BE2C (cell line): ENCODE results near the gene TNFRSF1B.
A peak's percentile ranks its signal among the peaks of the same experiment; 100 is the strongest.

ENCODE experiments used
- DNase-seq: peaks from one replicate; pipeline ENCODE4 v3.0.0-alpha.2; 2020
- H3K27me3 ChIP-seq: fragments of 250-450 bp; sonication (Bioruptor Pico); 2 replicates; pipeline ENCODE4 v1.5.1; 2020; ENCODE audit warnings: mild to moderate bottlenecking
- H3K36me3 ChIP-seq: fragments of 250-450 bp; sonication (Bioruptor Pico); 2 replicates; pipeline ENCODE4 v1.5.1; 2020; ENCODE audit warnings: mild to moderate bottlenecking
- H3K4me1 ChIP-seq: fragments of 250-450 bp; sonication (Bioruptor Pico); 2 replicates; pipeline ENCODE4 v1.5.1; 2020
- H3K4me3 ChIP-seq: 2 replicates; pipeline ENCODE4 v1.5.1; 2011; ENCODE audit warnings: low read depth, low read length
- H3K9me3 ChIP-seq: fragments of 250-450 bp; sonication (Bioruptor Pico); 2 replicates; pipeline ENCODE4 v1.5.1; 2020
- TF ChIP-seq, protein P1 (sequence below): IDR thresholded peaks from 2 replicates; pipeline ENCODE4 v1.5.1; 2012; ENCODE audit warnings: mild to moderate bottlenecking, low read depth, low read length

Gene TNFRSF1B

DNA sequence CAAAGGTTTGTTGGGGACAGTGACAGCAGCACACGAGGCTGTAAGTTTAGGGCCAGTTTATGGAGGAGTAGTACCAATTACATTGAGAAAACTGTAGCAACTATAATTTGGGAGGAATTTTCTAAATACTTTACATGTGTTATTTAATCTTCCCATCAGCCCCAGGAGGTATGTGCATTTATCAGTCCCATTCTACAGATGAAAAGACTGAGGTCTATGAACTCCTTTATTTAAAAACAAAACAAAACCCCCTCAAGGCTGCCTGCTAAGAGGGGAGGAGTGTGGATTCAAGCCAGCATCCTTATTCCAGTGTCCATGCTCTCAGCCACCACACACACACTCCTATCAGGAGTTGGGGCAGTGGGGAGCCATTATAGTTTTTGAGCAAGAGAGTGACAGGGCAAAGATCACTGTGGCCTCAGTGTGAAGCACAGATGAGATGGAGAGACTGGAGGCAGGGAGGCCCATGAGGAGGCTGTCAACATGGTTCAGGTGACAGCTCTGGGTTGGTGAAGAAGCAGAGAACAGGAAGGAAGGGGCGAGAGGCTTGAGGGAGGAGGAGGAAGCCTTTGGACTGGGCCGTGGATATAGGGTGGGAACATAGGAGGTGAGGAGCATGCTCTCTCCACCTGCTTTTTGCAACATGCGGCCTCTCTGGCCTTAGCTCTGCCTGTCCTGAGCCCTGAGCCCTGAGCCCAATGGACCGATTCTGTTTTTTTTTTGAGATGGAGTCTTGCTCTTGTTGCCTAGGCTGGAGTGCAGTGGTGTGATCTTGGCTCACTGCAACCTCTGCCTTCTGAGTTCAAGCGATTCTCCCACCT, 9.7 kb downstream of the TNFRSF1B start:
- Histone ChIP-seq H3K4me3 (no peak overlapping the region), H3K4me1 (no peaks in the 10 kb centered on the region), H3K27me3 (no peaks in the 10 kb centered on the region), H3K36me3 (no peaks in the 10 kb centered on the region), H3K9me3 (no peaks in the 10 kb centered on the region)
- TF ChIP-seq, protein P1, sequence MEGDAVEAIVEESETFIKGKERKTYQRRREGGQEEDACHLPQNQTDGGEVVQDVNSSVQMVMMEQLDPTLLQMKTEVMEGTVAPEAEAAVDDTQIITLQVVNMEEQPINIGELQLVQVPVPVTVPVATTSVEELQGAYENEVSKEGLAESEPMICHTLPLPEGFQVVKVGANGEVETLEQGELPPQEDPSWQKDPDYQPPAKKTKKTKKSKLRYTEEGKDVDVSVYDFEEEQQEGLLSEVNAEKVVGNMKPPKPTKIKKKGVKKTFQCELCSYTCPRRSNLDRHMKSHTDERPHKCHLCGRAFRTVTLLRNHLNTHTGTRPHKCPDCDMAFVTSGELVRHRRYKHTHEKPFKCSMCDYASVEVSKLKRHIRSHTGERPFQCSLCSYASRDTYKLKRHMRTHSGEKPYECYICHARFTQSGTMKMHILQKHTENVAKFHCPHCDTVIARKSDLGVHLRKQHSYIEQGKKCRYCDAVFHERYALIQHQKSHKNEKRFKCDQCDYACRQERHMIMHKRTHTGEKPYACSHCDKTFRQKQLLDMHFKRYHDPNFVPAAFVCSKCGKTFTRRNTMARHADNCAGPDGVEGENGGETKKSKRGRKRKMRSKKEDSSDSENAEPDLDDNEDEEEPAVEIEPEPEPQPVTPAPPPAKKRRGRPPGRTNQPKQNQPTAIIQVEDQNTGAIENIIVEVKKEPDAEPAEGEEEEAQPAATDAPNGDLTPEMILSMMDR, result no peak
- DNase-seq, result no peak

DNA sequence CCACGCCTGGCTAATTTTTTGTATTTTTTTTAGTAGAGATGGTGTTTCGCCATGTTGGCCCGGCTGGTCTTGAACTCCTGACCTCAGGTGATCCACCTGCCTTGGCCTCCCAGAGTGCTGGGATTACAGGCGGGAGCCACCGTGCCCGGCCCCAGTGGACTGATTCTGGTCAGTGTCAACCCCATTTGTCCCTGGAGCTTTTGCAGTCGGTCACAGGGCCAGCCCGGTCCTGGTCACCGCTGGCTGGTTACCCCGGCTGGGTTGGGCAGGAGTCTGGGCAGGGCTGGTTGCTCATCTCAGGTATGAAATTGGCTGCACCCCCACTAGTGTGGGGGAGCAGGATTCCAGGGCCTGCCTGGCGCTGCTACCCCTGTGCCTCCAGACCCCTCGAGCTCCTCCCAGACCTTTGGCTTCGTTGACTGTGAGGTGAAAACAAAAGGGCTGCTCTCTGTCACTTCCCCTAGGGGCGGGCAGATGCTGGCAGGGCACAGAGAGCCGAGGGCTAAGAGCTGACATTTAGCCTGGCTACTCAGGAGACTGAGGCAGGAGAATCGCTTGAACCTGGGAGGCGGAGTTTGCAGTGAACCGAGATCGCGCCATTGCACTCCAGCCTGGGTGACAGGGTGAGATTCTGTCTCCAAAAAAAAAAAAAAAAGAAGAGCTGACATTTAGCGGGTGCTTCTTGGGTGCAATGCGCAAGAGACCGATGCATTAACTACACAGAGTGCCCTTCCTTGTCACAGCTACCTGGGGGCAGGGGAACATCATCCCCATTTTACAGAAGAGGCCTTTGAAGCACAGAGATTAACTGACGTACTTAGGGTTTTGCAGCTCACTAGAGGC, 10.6 kb downstream of the TNFRSF1B start:
- TF ChIP-seq, protein P1, result no peak
- no peak overlapping the region for H3K4me3 ChIP-seq
- no peak for DNase-seq
- H3K4me1 ChIP-seq, result no peaks in the 10 kb centered on the region
- no peaks in the 10 kb centered on the region for H3K36me3 ChIP-seq
- H3K27me3 ChIP-seq, result no peaks in the 10 kb centered on the region
- no peaks in the 10 kb centered on the region for H3K9me3 ChIP-seq

DNA sequence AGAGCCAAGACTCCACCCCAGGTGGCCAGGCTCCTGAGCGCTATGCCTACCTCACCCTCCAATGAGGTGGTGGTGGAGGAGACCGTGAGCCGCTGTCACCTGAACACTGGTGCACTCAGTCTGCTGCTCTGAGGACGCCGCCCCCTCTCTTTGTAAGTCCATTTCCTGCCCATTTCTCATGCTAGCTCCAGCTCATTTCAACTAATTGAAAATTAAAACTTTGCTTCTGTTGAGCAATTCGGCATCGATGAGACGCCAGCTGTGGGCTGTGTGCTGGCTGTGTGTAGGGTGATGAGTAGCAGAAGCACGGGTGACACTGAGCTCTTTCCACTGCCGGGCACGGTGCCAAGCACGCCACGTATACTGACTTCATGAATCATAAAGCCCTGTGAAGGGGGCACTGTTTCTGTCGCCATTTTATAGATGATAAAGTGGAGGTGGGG, 11.2 kb downstream of the TNFRSF1B start:
- DNase-seq, result peak; percentile 50
- Histone ChIP-seq H3K4me1 (no peaks in the 10 kb centered on the region), H3K27me3 (no peaks in the 10 kb centered on the region), H3K36me3 (no peaks in the 10 kb centered on the region), H3K4me3 (0 out of 2 replicates have a peak overlapping the region, but pooled peaks have one; percentile 8), H3K9me3 (no peaks in the 10 kb centered on the region)
- TF ChIP-seq, protein P1, result no peak

DNA sequence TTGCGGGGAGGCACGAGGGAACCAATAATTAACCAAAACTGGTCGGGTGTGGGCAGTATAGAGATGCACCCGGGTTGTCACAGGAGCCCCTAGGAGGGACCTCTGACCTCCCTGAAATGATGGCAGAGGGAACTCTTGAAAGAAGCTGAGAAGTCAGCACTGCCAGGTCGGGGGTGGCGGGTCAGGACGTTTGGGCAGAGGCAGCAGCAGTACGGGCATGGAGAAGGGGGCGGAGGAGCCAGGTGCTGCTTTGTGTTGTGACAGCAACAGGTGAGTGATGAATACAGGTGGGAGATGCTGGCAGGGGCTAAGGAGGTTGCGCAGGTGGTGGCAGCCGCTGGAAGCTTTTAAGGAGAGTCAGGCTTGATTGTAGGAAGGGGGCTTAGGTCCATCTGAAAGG, 11.7 kb downstream of the TNFRSF1B start:
- Histone ChIP-seq H3K27me3 (no peaks in the 10 kb centered on the region), H3K9me3 (no peaks in the 10 kb centered on the region), H3K36me3 (no peaks in the 10 kb centered on the region), H3K4me3 (no peak overlapping the region), H3K4me1 (no peaks in the 10 kb centered on the region)
- TF ChIP-seq, protein P1, result no peak
- DNase-seq, result no peak

DNA sequence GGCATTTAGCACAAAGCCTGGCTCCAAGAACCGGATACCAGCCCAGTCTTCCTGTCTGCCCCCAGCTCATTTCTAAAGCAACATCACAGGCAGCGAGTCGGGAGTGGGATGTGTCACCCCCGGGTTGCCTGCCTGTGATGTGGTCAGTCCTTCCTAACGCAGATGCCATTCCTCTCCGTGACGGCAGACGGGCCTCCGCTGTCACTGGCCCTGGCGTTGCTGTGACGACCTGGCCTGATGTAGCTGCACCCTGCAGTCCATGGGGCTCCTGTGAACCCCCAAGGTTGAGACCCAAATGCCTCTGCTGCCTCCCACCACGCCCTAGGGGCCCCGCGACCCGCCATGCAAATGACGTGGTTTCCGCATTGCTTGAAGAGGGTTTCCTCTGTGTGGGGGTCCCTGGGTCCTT, 12.3 kb downstream of the TNFRSF1B start:
- TF ChIP-seq, protein P1, result no peak
- Histone ChIP-seq H3K36me3 (no peaks in the 10 kb centered on the region), H3K9me3 (no peaks in the 10 kb centered on the region), H3K4me1 (no peaks in the 10 kb centered on the region), H3K27me3 (no peaks in the 10 kb centered on the region), H3K4me3 (no peak overlapping the region)
- DNase-seq, result no peak
